ENCODE data around the gene REEP6.

REEP6 gene

GRCh38 chr19:1486720-1487575 is 4.0 kb upstream of the REEP6 start:
- H3K36me3 Mint-ChIP-seq: no peaks in the 10 kb centered on the region
- DNase-seq: no peak
- peaks cover 17% of the 10 kb centered on the region for H3K27me3 Mint-ChIP-seq
- H3K4me1 Mint-ChIP-seq: peaks cover 17% of the 10 kb centered on the region
- H3K4me3 Mint-ChIP-seq: no peak overlapping the region
- H3K9me3 Mint-ChIP-seq: no peaks in the 10 kb centered on the region
- H3K27ac Mint-ChIP-seq: no peak overlapping the region
- CTCF ChIA-PET: no interaction called here

- DNase-seq: no peak
- Mint-ChIP-seq H3K4me3 (no peak overlapping the region), H3K4me1 (peaks cover 18% of the 10 kb centered on the region), H3K27ac (no peak overlapping the region), H3K9me3 (no peaks in the 10 kb centered on the region), H3K36me3 (no peaks in the 10 kb centered on the region), H3K27me3 (peaks cover 25% of the 10 kb centered on the region)
- CTCF ChIA-PET: no interaction called here
These were observed 3.3 kb upstream of the REEP6 start for GRCh38 chr19:1487576-1488281.

DNA sequence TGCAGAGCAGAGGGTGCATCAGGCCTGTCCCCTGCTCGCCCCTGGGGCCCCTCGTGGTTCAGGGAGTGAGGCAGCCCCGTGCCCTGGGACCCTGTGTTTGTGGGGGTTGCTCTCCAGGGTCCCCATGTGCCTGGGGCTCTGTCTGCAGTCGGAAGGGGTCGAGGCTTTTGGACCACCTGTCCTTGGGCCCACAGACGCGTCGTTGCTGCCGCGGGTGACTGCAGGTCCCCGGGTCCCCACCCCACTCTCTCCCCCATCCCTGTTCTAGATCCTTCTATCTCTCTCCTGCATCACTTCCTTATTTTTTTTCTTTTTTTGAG is 2.7 kb upstream of the REEP6 start:
- no peaks in the 10 kb centered on the region for H3K36me3 Mint-ChIP-seq
- H3K27ac Mint-ChIP-seq: no peak overlapping the region
- DNase-seq: no peak
- H3K4me1 Mint-ChIP-seq: peaks cover 18% of the 10 kb centered on the region
- no peak overlapping the region for H3K4me3 Mint-ChIP-seq
- peaks cover 30% of the 10 kb centered on the region for H3K27me3 Mint-ChIP-seq
- no peaks in the 10 kb centered on the region for H3K9me3 Mint-ChIP-seq
- CTCF ChIA-PET: no interaction called here

DNA sequence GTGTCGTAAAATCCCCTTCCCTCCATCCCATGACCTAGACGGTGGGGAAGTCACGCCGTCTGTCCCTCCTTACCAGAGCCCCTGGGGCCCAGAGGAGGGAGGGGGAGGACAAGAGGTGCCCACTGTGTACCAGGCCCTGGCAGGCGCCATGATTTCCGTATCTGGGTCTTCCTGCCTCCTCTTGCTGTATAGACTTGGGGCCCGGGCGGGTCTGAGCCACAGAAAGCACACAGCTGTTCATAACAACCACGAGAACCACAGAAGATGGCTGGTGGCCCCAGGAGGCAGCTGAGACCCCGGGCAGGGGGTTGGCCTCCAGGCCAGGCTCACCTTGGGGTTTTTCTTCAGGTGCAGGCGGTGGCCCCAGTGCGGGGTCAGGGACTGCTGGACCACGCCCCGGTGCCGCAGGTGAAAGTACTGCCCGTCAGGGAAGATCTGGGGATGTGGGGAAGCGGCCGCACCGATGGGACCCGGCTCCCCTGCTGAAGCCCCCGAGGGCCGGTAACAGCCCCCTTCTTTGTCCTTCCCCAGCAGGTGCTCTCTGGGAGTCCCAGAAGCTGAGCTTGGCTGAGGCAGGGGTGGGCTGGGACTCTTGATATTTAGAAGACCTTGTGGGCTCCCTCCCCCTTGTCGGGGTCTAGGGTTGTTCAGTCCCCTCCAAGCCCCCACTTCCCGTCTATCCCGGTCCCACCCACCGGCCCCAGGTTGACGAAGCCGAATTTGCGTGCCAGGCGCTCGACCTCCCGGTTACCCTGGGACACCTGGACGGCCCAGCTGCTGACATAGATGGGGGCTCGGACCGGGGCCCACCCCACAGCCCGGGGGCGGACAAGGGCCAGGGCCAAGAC is 1.3 kb upstream of the REEP6 start:
- no peaks in the 10 kb centered on the region for H3K9me3 Mint-ChIP-seq
- peak; percentile 34 for DNase-seq
- no peaks in the 10 kb centered on the region for H3K36me3 Mint-ChIP-seq
- H3K4me1 Mint-ChIP-seq: peaks cover 18% of the 10 kb centered on the region
- CTCF ChIA-PET: no interaction called here
- H3K27ac Mint-ChIP-seq: peak overlapping the region; percentile 70
- H3K4me3 Mint-ChIP-seq: peak overlapping the region; percentile 85
- peaks cover 38% of the 10 kb centered on the region for H3K27me3 Mint-ChIP-seq

- Mint-ChIP-seq H3K4me1 (peaks cover 18% of the 10 kb centered on the region), H3K9me3 (no peaks in the 10 kb centered on the region), H3K27me3 (peaks cover 38% of the 10 kb centered on the region), H3K36me3 (no peaks in the 10 kb centered on the region), H3K4me3 (peak within 1 kb of the TSS; percentile 85), H3K27ac (peak within 1 kb of the TSS; percentile 83)
- peak; percentile 98 for DNase-seq
- CTCF ChIA-PET: interaction anchor here (1.0 kb wide), 1 partner anchor 15 kb away, joined by 3 read pairs; no protein-coding TSS in a partner anchor
These were observed 469 bp upstream of the REEP6 start, which contains the start of gene PCSK4 for GRCh38 chr19:1490311-1491113. PCSK4 (minus strand) TSS chr19:1490350; CDS start chr19:1490346, 4 bp downstream.

DNA sequence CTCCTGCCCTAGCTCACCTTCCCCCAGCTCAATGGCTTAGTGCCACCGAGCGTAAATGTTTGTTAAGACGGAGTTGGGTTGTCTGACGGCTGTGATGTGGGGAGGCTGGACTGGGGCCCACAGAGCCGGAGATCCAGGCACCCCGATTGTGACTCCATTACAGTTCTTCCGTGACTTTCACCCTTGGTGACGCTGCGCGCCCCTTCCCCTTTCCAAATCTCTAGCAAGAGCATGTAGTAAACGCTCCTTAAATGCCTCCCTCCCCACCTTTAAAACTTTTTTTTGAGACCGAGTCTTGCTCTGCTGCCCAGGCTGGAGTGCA is 829 bp downstream of the REEP6 start:
- peak overlapping the region; percentile 62 for H3K4me3 Mint-ChIP-seq
- H3K4me1 Mint-ChIP-seq: peaks cover 18% of the 10 kb centered on the region
- CTCF ChIA-PET: no interaction called here
- H3K27ac Mint-ChIP-seq: no peak overlapping the region
- H3K9me3 Mint-ChIP-seq: no peaks in the 10 kb centered on the region
- no peak for DNase-seq
- H3K36me3 Mint-ChIP-seq: no peaks in the 10 kb centered on the region
- H3K27me3 Mint-ChIP-seq: peaks cover 38% of the 10 kb centered on the region

- H3K4me3 Mint-ChIP-seq: no peak overlapping the region
- no peak for DNase-seq
- H3K36me3 Mint-ChIP-seq: no peaks in the 10 kb centered on the region
- CTCF ChIA-PET: no interaction called here
- H3K9me3 Mint-ChIP-seq: no peaks in the 10 kb centered on the region
- peaks cover 18% of the 10 kb centered on the region for H3K4me1 Mint-ChIP-seq
- no peak overlapping the region for H3K27ac Mint-ChIP-seq
- H3K27me3 Mint-ChIP-seq: peaks cover 40% of the 10 kb centered on the region
These were observed 1.6 kb downstream of the REEP6 start for GRCh38 chr19:1492474-1493006.

DNA sequence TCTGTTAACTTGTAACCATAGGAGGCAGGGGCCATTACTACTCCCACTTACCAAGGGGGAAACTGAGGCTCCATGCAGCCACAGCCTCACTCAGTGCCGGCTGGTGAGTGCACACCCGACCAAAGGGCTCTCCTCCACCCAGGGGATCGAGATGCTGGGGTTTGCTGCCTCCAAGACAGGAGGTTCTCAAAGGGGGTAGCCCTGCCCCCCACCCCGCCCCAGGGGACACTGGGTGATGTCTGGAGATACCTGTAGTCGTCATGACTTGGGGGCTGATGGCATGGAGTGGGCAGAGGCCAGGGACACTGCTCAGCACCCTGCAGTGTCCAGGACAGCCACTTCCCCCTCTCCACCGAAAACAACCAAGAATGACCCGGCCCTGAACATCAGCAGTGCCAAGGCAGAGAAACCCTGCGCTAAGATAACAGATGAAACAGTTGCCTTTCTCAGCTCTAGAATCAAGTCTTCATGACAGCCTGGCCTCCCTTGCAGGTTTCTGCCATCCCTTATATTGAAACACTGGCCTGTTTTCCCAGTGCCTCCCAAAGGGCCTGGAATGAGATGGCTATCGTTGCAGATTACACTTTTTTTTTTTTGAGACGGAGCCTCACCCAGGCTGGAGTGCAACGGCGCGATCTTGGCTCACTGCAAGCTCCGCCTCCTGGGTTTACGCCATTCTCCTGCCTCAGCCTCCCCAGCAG is 3.3 kb downstream of the REEP6 start:
- DNase-seq: no peak
- no peak overlapping the region for H3K4me3 Mint-ChIP-seq
- no peaks in the 10 kb centered on the region for H3K36me3 Mint-ChIP-seq
- H3K4me1 Mint-ChIP-seq: peaks cover 16% of the 10 kb centered on the region
- H3K27me3 Mint-ChIP-seq: peaks cover 42% of the 10 kb centered on the region
- no peak overlapping the region for H3K27ac Mint-ChIP-seq
- H3K9me3 Mint-ChIP-seq: no peaks in the 10 kb centered on the region
- CTCF ChIA-PET: interaction anchor here (0.6 kb wide), 1 partner anchor 59 kb away, joined by 3 read pairs; no protein-coding TSS in a partner anchor

- Mint-ChIP-seq H3K36me3 (no peaks in the 10 kb centered on the region), H3K27me3 (peaks cover 42% of the 10 kb centered on the region), H3K9me3 (no peaks in the 10 kb centered on the region), H3K4me3 (no peak overlapping the region), H3K4me1 (peaks cover 10% of the 10 kb centered on the region), H3K27ac (no peak overlapping the region)
- DNase-seq: no peak
- CTCF ChIA-PET: interaction anchor here (0.6 kb wide), 1 partner anchor 60 kb away, joined by 3 read pairs; no protein-coding TSS in a partner anchor
These were observed 4.2 kb downstream of the REEP6 start for GRCh38 chr19:1495051-1495798.

DNA sequence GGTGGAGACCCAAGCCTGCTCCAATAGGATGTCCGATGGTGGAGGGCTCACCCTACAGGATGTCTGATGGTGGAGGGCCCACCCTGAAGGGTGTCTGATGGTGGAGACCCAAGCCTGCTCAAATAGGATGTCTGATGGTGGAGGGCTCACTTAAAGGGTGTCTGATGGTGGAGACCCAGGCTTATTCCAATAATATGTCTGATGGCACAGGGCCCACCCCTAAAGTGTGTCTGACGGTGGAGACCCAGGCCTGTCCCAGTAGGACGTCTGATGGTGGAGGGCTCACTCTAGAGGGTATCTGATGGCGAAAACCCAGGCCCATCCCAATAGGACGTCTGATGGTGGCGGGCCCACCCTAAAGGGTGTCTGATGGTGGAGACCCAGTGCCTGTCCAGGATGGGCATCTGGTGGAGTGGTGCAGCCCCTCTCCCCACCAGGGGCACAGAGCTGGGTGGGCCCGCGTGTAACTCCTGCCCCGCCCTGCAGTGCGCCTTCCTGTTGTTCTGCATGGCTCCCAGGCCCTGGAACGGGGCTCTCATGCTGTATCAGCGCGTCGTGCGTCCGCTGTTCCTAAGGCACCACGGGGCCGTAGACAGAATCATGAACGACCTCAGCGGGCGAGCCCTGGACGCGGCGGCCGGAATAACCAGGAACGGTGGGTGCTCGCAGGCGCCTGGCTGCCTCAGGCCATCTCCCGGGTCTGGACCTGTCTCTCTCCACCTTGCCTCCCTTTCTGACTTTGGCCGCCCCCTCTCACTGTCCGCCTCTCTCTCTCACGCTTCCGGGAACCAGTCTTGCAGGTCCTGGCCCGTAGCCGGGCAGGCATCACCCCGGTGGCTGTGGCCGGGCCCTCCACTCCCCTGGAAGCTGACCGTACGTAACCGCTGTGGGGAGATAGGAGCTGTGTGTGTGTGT is 5.1 kb downstream of the REEP6 start:
- no peaks in the 10 kb centered on the region for H3K9me3 Mint-ChIP-seq
- H3K4me1 Mint-ChIP-seq: peaks cover 6% of the 10 kb centered on the region
- CTCF ChIA-PET: no interaction called here
- H3K4me3 Mint-ChIP-seq: no peak overlapping the region
- H3K27ac Mint-ChIP-seq: no peak overlapping the region
- H3K36me3 Mint-ChIP-seq: no peaks in the 10 kb centered on the region
- H3K27me3 Mint-ChIP-seq: peaks cover 37% of the 10 kb centered on the region
- no peak for DNase-seq

DNA sequence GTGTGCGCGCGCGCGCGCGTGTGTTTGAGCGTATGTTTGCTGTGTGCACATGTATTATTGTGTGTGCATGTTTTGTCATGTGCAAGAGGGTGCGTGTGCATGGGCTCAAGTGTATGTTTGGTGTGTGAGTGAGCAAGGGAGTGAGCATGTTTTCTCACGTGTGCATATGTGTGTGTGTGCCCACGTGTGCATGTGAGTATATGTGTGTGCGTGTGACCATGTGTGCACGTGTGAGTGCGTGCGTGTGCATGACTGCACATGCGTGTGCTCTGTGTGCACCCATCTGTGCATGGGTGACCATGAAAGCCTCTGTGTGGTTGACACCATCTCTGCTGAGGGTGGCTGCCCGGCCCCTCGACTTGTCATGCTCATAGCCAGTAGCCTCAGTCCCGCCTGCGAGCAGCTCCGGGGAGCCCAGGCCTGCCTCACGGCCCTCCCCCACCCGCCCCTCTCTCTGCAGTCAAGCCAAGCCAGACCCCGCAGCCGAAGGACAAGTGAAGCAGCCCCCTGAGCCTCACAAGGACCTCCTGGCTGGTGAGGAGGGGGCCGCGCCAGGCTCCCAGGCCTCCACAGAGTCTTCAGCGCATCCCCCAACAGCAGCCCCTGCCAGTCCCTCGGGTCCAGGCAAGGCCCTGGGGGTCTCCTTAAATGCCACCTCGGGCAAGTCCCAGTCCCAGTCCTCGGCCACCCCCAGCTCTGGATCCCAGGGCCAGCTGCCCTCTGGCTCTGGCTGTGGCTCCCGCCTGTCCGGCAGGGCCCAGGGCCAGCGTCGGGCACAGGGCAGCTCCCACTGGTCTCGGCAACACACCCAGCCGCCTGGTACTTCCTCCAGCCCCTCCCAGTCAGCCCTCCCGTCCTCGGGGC is 6.0 kb downstream of the REEP6 start:
- peaks cover 1% of the 10 kb centered on the region for H3K4me1 Mint-ChIP-seq
- H3K27me3 Mint-ChIP-seq: peaks cover 33% of the 10 kb centered on the region
- CTCF ChIA-PET: no interaction called here
- H3K36me3 Mint-ChIP-seq: no peaks in the 10 kb centered on the region
- DNase-seq: no peak
- no peak overlapping the region for H3K4me3 Mint-ChIP-seq
- peak overlapping the region; percentile 52 for H3K27ac Mint-ChIP-seq
- H3K9me3 Mint-ChIP-seq: no peaks in the 10 kb centered on the region
